OCI-LY7 (cell line): ENCODE measurements around the gene GLYR1. TPM values are rescaled to one million over a fixed set of nuclear protein-coding genes. Genes with fewer than 3 reads are reported as not detected.

ENCODE experiments used
- BruUV-seq: library from RNA; stranded (reverse); fragments of 400-500 nt; replicated peaks from 2 replicates; lab custom pipeline; 2021; lab: Mats Ljungman, UMichigan
- CTCF ChIA-PET: fragments of 300-600 bp; sonication (Branson Sonifier 250); formaldehyde crosslinking; loops from one replicate; lab custom pipeline; 2022; ENCODE audit warnings: antibody characterized with exemption; ENCODE audit not compliant: unreplicated experiment; lab: Charles Lee
- POLR2A ChIA-PET: fragments of 300-600 bp; sonication (Branson Sonifier 250); formaldehyde crosslinking; loops from one replicate; lab custom pipeline; 2022; ENCODE audit warnings: antibody characterized with exemption; lab: Charles Lee
- DNase-seq: peaks from one replicate; pipeline ENCODE4 v3.0.0-alpha.2; 2015; ENCODE audit warnings: low spot score
- H2AFZ ChIP-seq: fragments of 200-600 bp; sonication (generic), shearing (Covaris generic); 2 replicates; pipeline ENCODE4 v1.6.1; 2014; ENCODE audit warnings: mild to moderate bottlenecking, antibody characterized with exemption, low read length, moderate library complexity
- H3K27ac ChIP-seq: fragments of 200-600 bp; sonication (generic); 2 replicates; pipeline ENCODE4 v1.5.1; 2014; ENCODE audit warnings: mixed run types, low read depth, mild to moderate bottlenecking, moderate library complexity, low read length, inconsistent platforms; ENCODE audit not compliant: poor library complexity, severe bottlenecking
- H3K36me3 ChIP-seq: fragments of 200-600 bp; sonication (generic); 2 replicates; pipeline ENCODE4 v1.6.1; 2014; ENCODE audit warnings: mild to moderate bottlenecking, antibody characterized with exemption, low read length, moderate library complexity, mixed read lengths; ENCODE audit not compliant: insufficient read depth
- H3K4me1 ChIP-seq: fragments of 200-600 bp; sonication (generic); 2 replicates; pipeline ENCODE4 v1.5.1; 2014; ENCODE audit warnings: mild to moderate bottlenecking, low read length; ENCODE audit not compliant: insufficient read depth, poor library complexity, severe bottlenecking
- H3K4me2 ChIP-seq: fragments of 200-600 bp; sonication (generic); 2 replicates; pipeline ENCODE4 v1.6.1; 2014; ENCODE audit warnings: mild to moderate bottlenecking, low read length
- H3K4me3 ChIP-seq: fragments of 200-600 bp; sonication (generic); 2 replicates; pipeline ENCODE4 v1.5.1; 2014; ENCODE audit warnings: mild to moderate bottlenecking, low read depth, low read length; ENCODE audit not compliant: poor library complexity, severe bottlenecking
- H3K79me2 ChIP-seq: fragments of 200-600 bp; sonication (generic); 2 replicates; pipeline ENCODE4 v1.6.1; 2016; ENCODE audit warnings: low read depth, mild to moderate bottlenecking, low read length, moderate library complexity, mixed read lengths; ENCODE audit not compliant: insufficient read depth
- H3K9me2 ChIP-seq: fragments of 200-600 bp; sonication (generic); 2 replicates; pipeline ENCODE4 v1.6.1; 2016; ENCODE audit warnings: mild to moderate bottlenecking, low read length, mixed read lengths; ENCODE audit not compliant: insufficient read depth
- H3K9me3 ChIP-seq: fragments of 200-600 bp; sonication (generic); 2 replicates; pipeline ENCODE4 v1.6.1; 2014; ENCODE audit warnings: mild to moderate bottlenecking, mixed run types, low read length, mixed read lengths
- H4K20me1 ChIP-seq: fragments of 200-600 bp; sonication (generic); 2 replicates; pipeline ENCODE4 v1.6.1; 2014; ENCODE audit warnings: mild to moderate bottlenecking, antibody characterized with exemption, low read length, moderate library complexity, mixed read lengths; ENCODE audit not compliant: insufficient read depth
- EZH2phosphoT487 ChIP-seq: fragments of 200-600 bp; sonication (generic); IDR thresholded peaks from 2 replicates; pipeline ENCODE4 v1.6.1; 2018; ENCODE audit warnings: low read depth, borderline replicate concordance, mild to moderate bottlenecking, mixed run types, antibody characterized with exemption, low read length, moderate library complexity, mixed read lengths
- intact Hi-C: fragments of 100-400 bp; cut with micrococcal nuclease; formaldehyde crosslinking; loops from one replicate; pipeline ENCODE4 v1.10.0; 2022; ENCODE audit not compliant: unreplicated experiment
- total RNA-seq, 2 experiments: library from RNA; depleted of rRNA in 1 of 2; stranded (reverse); fragments of >200 nt in 1 of 2; shearing (Covaris generic) in 1 of 2; gene quantifications; 2 replicates each; pipeline ENCODE4 v1.2.3, GENCODE V29; 2014 to 2022
- TF ChIP-seq, protein P1 (sequence below): fragments of 200-600 bp; sonication (generic); conservative IDR thresholded peaks from 2 replicates; pipeline ENCODE4 v1.5.1; 2014; ENCODE audit warnings: mild to moderate bottlenecking, antibody characterized with exemption, low read length, moderate library complexity, mixed read lengths

Gene GLYR1
- total RNA-seq, 2 experiments from 2014 or later = 48.4 to 113 TPM

- Histone ChIP-seq H3K4me3 (no peak overlapping the region), H3K79me2 (no peaks in the 10 kb centered on the region), H3K36me3 (peaks cover 56% of the 10 kb centered on the region), H3K4me1 (peaks cover 18% of the 10 kb centered on the region), H3K9me2 (no peaks in the 10 kb centered on the region), H3K27ac (no peak overlapping the region), H3K9me3 (no peaks in the 10 kb centered on the region), H2AFZ (no peak overlapping the region), H3K4me2 (no peak overlapping the region), H4K20me1 (no peaks in the 10 kb centered on the region)
- CTCF ChIA-PET = no interaction called here
- no peak for DNase-seq
- BruUV-seq = no TSS peak
- intact Hi-C loops = no loop called here
- TF ChIP-seq, protein P1, sequence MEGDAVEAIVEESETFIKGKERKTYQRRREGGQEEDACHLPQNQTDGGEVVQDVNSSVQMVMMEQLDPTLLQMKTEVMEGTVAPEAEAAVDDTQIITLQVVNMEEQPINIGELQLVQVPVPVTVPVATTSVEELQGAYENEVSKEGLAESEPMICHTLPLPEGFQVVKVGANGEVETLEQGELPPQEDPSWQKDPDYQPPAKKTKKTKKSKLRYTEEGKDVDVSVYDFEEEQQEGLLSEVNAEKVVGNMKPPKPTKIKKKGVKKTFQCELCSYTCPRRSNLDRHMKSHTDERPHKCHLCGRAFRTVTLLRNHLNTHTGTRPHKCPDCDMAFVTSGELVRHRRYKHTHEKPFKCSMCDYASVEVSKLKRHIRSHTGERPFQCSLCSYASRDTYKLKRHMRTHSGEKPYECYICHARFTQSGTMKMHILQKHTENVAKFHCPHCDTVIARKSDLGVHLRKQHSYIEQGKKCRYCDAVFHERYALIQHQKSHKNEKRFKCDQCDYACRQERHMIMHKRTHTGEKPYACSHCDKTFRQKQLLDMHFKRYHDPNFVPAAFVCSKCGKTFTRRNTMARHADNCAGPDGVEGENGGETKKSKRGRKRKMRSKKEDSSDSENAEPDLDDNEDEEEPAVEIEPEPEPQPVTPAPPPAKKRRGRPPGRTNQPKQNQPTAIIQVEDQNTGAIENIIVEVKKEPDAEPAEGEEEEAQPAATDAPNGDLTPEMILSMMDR = no peak
- no peak for TF ChIP-seq EZH2phosphoT487
- POLR2A ChIA-PET = no interaction called here
These were observed 40.8 kb downstream of the GLYR1 start for GRCh38 chr16:4806280-4806679.

GRCh38 chr16:4805231-4805630 lies 41.9 kb downstream of the GLYR1 start:
- peaks cover 50% of the 10 kb centered on the region for H3K36me3 ChIP-seq
- H3K4me3 ChIP-seq = no peak overlapping the region
- H3K9me2 ChIP-seq = no peaks in the 10 kb centered on the region
- H3K27ac ChIP-seq = no peak overlapping the region
- H3K9me3 ChIP-seq = no peaks in the 10 kb centered on the region
- no peak for TF ChIP-seq EZH2phosphoT487
- ChIA-PET CTCF (no interaction called here), POLR2A (no interaction called here)
- BruUV-seq = no TSS peak
- H2AFZ ChIP-seq = no peak overlapping the region
- intact Hi-C loops = no loop called here
- no peak overlapping the region for H3K4me2 ChIP-seq
- no peaks in the 10 kb centered on the region for H4K20me1 ChIP-seq
- H3K4me1 ChIP-seq = peaks cover 26% of the 10 kb centered on the region
- no peak for DNase-seq
- no peaks in the 10 kb centered on the region for H3K79me2 ChIP-seq

DNA sequence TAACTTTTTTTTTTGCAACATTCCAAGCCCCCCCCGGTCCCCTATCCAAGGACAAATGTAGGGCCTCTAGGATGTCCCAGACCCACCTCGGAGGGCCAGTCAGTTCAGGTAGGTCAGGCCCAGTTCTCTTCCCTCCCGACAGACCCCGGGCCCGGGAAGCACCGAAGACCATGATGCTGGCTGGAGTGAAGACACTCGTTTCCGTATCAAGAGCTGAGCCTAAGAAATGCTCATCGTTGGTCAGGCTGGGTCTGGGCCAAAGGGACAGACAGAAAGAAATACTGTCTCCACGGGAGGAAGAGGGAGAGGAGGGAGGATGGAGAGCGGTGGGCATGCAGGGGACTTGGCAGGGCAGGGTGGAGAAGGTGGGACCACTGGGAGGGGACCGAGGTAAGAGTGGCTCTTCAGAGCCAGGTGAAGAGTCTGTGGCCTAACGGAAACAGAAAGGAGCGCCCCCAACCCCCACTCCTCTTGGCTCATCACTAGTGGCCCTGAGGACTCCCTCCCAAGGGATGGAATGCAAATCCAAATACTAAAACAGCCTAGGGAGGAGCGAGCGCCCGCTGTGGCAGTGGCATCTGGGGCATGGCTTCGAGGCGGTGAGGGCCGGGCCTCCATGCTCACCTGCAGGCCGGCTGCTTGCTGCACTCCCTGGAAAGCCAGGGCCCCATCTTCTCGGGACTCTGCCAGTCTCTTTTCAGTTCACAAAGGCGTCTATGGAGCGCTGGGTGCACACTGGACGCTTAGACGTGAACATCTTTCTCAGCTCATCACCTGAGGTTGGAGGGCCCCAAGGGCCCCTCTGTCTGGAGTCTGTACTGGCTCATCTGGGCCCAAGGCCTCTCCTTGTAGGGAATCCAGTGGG lies 43.0 kb downstream of the GLYR1 start:
- POLR2A ChIA-PET = no interaction called here
- no peak for DNase-seq
- Histone ChIP-seq H4K20me1 (no peaks in the 10 kb centered on the region), H3K36me3 (peaks cover 40% of the 10 kb centered on the region), H3K79me2 (no peaks in the 10 kb centered on the region), H3K4me3 (no peak overlapping the region), H3K4me2 (no peak overlapping the region), H3K9me2 (no peaks in the 10 kb centered on the region), H2AFZ (no peak overlapping the region), H3K4me1 (peaks cover 26% of the 10 kb centered on the region), H3K27ac (no peak overlapping the region), H3K9me3 (no peaks in the 10 kb centered on the region)
- intact Hi-C loops = loop anchor here (2.0 kb wide), 2 partner anchors 43 to 69 kb away; partner anchors contain the start of genes ANKS3, DNAAF8, GLYR1 and UBN1
- CTCF ChIA-PET = interaction anchor here (1.2 kb wide), 1 partner anchor 69 kb away, joined by 3 read pairs; the partner anchor contains the start of gene DNAAF8
- TF ChIP-seq EZH2phosphoT487 = no peak
- TF ChIP-seq, protein P1 = no peak
- no TSS peak for BruUV-seq
